ENCODE results near the gene RAMP1.
A peak's percentile ranks its signal among the peaks of the same experiment; 100 is the strongest.
"Not testable (repeated sequence)": the region's sequence is repeated elsewhere in the genome, so short reads cannot be mapped to it uniquely, and the experiment has no call there.

RAMP1 gene

DNA sequence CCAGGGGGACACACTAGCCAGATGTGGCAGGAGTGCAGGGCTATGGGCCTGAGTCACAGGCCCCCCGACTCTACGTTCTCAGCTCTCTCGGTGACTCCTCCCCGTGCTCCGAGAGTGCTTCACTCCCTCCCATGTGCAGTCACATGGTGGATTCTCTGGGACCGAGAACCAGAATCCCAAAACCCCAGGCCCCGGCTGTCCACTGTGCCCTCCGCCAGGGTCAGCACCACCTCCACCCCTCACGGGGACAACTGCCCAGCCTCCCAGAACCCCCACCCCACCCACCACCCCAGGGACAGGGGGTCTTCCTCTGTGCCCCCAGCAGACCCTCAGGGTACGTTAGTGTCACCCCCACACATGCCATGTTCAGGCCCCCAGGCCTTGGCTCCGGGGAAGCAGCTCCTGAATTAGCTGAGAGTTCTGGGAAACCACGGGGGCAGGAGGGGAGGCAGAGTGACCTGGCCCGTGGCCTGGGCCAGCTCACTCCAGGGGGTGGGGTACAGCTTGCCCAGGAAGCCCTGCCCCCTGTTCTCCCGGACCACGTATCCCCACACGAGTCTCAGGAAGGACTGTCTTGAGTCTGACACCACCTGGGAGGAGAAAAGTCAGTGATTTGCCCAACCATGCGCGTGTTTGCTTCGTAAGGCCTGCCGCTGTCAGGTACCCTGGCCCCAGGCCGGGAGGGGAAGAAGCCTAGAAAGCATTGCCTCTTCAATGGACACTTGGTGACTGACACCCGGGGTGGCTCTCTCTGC, 4.4 kb downstream of the RAMP1 start:
- DNase-seq (ENCODE audit: low spot score) = peak; percentile 29

DNA sequence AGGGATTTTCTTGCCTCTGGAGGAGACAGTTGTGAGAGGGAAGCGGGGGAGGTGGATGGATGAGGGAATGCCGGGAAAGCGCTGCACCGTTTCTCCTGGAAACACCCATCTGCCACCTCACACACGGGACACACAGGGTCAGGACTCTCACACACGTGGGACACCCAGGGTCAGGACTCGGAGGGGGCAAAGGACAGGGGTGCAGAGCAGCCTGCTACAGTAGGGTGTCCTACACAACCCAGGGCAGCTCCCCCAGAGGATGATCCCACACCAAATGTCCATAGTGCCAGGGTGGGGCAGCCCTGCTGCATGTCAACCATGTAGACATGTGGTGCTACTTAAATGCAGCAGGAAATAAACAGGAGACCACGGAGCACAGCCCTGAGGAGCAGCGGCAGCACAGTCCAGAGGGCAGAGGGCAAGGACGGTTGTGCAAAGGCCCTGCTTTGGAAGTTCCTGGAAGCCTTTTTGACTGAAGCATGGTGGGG, 5.1 kb downstream of the RAMP1 start:
- no peak for DNase-seq (ENCODE audit: low spot score)

- DNase-seq (ENCODE audit: low spot score) = peak; percentile 85
Observed at GRCh38 chr2:237864940-237865622, 5.7 kb downstream of the RAMP1 start.

DNA sequence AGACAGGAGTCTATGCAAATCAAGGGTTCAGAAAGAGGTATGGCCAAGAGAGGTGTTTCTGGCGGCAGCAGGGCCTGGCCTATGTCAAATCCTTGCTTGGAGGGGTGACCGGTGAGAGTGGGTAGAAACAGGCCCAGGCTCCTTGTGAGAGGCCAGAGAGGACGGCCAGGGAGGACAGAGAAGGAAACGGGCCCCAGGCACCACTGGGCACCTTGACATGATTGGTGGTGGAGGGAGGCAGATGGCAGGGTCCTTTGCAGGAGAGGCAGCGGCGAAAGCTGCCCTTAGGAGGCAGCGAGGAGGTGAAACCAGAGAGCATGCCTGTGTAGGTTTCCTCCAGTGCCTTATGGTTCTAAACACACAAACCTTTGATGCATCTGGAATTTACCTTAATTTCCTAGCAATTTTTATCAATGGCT, 6.2 kb downstream of the RAMP1 start:
- no peak for DNase-seq (ENCODE audit: low spot score)

- DNase-seq (ENCODE audit: low spot score) = peak; percentile 60
Observed at GRCh38 chr2:237866101-237866621, 6.7 kb downstream of the RAMP1 start.

DNA sequence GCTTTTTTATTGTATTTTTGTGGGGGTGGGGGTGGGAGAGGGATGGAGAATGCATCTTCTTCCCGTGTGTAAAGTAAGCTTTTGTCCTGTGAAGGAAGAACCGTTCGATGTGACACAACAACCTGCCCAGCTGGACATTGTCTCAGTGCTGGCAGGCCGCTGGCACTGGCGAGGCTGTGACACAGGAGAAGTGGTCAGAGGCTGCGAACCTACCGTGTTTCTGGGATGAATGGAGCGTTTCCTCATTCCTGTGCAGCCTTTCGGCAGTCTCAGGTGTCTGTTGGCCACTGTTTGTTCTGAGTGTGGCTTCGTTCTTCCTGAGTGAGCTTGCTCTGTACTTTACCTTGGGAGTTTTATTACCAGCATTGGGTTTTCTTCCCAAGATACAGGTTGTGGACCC, 8.0 kb downstream of the RAMP1 start:
- peak; percentile 83 for DNase-seq (ENCODE audit: low spot score)

- DNase-seq (ENCODE audit: low spot score) = not testable (repeated sequence)
Observed at GRCh38 chr2:237868074-237868473, 8.7 kb downstream of the RAMP1 start.

- DNase-seq (ENCODE audit: low spot score) = no peak
Observed at GRCh38 chr2:237868631-237869342, 9.4 kb downstream of the RAMP1 start.

DNA sequence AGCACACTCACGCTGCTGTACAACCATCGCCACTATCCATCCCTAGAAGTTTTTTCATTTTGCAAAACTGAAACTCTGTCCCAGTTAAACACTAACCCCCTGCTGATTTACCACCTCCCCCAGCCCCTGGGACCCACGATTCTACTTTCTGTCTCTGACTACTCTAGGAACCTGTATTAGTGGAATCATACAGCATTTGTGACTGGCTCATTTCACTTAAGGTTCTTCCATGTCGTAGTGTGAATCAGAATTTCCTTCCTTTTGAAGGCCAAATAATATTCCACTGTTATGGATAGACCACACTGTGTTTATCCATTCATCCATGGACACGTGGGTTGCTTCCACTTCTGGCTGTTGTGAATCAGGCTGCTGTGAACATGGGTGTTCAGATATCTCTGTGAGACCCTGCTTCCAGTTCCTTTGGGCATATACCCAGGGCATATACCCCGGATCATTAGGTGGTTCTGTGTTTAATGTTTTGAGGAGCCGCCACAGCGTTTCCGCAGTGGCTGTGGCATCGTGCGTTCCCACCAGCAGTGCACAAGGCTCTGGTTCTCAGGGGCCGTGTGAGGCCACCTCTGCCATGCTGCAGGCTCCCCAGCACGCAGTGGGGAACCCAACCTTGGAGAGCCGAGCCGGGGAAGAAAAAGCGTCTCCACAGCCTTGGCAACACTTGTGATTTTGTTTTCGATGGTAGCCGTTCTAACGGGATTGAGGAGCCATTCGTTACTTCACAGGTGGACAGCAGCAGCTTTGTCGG, 10.1 kb downstream of the RAMP1 start:
- no peak for DNase-seq (ENCODE audit: low spot score)

GRCh38 chr2:237870126-237870525, 10.7 kb downstream of the RAMP1 start:
- no peak for DNase-seq (ENCODE audit: low spot score)

GRCh38 chr2:237870754-237871651, 11.6 kb downstream of the RAMP1 start:
- no peak for DNase-seq (ENCODE audit: low spot score)

DNA sequence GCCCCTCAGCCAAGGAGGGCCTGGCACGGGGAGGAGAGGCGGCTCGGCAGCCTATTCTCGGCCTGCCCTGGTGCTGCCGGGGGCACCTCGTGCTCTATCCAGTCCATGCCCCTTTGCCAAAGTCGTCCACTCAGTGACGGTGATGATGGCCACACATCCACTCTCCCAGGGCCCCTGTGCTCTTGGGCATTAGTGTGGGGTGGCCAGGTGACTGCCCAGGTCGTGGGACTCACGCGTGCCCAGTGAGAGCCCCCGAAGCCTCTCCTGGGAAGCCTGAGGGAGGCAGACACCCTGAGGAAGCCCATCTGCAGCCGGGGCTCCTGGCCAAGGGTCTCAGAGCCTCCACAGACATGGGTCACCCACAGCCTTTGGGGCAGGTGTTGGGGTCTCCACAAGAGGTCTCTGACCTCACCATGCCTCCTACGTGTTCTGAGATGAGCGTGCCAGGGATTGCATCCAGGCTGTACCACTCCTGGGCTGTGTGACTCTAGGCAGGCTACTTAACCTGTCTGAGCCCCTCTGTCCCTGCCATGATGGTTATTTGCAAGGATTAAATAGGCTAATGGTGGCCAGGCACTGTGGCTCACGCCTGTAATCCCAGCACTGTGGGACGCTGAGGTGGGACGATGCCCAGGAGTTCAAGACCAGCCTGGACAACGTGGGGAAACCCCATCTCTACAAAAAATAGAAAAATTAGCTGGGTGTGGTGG, 12.9 kb downstream of the RAMP1 start:
- DNase-seq (ENCODE audit: low spot score) = no peak

- DNase-seq (ENCODE audit: low spot score) = no peak
Observed at GRCh38 chr2:237873421-237873831, 14.0 kb downstream of the RAMP1 start.

DNA sequence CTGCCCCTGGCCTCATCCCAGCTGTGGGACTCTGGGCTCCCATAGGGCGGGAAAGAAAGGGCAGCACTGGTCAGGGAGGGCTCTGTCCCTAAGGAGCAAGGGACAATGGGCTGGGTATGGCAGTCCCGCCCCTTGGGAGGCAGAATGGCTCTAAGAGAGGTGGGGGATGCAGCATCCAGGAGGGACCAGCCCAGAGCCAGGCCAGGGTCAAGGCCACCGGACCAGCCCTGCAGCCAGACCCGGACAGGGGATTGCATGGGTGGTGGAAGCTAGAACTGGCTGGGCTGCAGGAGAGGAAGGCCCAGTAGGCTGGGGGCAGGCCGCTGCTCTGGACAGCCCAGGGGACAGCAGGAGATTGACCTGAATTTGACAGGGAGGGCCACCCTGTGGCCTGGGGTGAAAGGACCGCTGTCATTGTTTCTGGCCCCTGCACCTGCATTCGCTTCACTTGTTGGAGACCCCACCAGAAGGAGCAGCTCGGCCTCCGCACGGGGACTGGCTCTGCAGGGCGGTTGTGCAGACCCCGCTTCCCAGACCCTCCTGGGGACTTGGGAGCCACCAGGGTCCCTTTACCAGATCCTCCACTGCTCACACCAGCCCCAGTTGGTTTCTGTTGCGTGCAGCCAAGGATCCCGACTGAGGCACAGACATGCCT, 14.6 kb downstream of the RAMP1 start:
- DNase-seq (ENCODE audit: low spot score) = no peak

GRCh38 chr2:237874585-237875161, 15.2 kb downstream of the RAMP1 start:
- peak; percentile 61 for DNase-seq (ENCODE audit: low spot score)

GRCh38 chr2:237875256-237876060, 16.0 kb downstream of the RAMP1 start:
- DNase-seq (ENCODE audit: low spot score) = no peak

DNA sequence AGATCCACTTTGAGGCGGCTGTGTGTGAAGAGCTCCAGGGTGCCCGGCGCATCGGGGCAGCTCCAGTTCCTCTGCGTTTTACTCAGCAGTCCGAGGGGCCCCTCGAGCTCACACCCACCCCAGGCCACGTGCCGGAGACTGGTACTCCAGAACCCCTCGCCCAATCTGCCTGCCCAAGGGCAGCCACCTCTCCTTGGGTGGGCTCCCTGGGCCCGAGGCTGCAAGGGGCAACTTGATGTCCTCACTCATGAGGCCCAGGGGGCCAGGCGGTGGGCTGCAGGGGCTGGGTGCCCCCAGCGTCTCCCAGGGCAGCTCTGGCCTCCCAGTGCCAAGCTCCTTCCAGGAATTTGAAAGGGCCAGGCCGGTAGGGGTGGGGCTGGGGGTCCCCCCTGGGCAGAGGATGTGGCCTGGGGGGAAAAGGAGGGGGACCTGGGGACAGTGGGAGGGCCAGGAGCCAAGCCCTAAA, 16.7 kb downstream of the RAMP1 start:
- no peak for DNase-seq (ENCODE audit: low spot score)

DNA sequence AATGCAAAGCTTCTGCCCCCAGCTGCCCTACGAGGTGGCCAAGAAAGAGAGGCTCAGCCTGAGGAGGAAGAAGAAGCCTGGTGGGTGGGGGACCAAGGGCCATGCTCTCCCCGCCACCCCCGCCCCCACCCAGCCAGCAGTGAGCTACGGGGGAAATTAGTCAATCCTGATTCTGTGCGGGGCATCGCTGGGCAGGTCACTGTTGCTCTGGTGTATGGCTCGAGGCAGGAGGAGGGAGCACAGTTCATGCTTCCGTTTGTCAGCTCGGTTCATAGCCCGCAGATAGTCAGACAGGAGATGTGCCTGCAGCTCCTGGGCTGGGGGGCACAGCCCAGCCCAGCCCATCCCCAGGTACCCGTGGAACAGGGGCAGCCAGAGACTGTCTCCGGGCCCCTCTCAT, 17.1 kb downstream of the RAMP1 start:
- no peak for DNase-seq (ENCODE audit: low spot score)

Data from kidney tubule cell (primary cell).